ENCODE results near the gene ASS1.

GRCh38 chr9:130421802-130422276 is 22.9 kb upstream of the ASS1 start:
- TF ChIP-seq CTCF (IDR thresholded peaks at IDR 0.05; ENCODE audit: insufficient read depth, low read length, poor library complexity, severe bottlenecking) (no peak), EZH2phosphoT487 (conservative IDR thresholded peaks at IDR 0.05; ENCODE audit: low read length) (no peak)

Measured in SU-DHL-6 (cell line).